ENCODE results near the gene AKAP10.
"Not testable (repeated sequence)": the region's sequence is repeated elsewhere in the genome, so short reads cannot be mapped to it uniquely, and the experiment has no call there.

The AKAP10 gene

DNA sequence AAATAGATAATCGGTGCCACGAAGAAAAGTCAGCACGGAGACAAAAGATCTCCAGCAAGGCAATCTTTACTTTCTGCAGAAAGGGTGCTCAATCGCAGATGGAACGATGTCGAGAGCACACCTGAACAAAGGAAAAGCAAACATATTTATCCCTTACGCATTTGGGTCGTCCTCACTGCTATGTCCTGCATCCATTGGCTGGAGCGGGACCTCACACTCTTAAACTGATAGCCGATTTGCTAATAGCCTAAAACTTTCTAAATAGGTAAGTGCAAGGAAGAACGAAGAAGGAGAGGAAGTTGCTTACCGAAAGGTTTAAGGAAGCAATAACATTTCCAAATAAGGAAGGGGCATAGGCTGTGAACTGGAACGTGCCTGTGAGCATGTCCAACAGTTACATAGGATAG, 1.2 kb upstream of the AKAP10 start:
- no peak for DNase-seq (ENCODE audit: low spot score)

DNA sequence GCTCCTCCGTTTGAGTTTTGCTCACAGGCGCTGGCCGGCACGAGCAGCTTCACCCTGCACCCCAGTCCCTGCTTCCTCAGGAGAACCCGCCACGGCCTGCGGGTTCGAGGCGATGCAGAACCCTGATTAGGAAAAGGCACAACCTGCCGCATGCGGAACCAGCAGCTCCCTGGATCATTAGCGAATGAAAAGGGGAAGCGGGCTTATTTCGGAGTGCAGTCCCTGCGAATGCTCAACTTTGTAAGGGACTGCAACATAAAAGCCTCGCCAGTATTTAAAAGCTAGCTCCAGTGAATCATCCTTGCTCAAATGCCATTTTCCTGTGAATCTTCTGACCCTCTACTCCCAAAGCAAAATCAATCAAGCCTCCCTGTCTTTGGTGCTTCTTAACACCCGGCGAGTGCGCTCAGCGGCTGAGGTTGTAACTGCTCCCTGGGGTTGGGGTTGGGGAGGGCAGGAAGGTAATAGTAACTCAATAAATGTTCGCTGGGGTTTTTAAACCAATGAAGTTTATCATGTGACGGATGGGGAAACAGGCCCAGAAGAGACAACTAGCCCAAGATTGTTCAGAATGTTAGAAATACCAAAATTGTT, 678 bp upstream of the AKAP10 start:
- peak; percentile 8 for DNase-seq (ENCODE audit: low spot score)

DNA sequence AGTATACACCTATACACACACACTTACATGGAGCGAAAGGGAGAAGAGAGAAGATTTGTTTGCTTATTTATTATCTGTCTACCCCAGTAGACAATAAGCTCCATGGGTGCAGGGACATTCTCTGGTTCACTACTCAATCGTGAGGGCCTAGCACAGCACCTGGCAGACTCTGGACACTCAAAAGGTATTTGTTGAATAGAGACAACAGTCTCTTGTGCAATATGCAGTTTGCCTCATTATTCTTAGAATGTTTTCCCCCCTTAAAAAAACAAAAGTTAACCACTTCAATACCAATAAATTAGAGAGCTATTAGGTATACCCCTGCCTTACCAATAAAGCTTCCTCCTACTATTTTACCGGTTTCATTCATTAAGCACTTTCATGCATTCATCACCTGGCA, 2.0 kb downstream of the AKAP10 start:
- no peak for DNase-seq (ENCODE audit: low spot score)

DNA sequence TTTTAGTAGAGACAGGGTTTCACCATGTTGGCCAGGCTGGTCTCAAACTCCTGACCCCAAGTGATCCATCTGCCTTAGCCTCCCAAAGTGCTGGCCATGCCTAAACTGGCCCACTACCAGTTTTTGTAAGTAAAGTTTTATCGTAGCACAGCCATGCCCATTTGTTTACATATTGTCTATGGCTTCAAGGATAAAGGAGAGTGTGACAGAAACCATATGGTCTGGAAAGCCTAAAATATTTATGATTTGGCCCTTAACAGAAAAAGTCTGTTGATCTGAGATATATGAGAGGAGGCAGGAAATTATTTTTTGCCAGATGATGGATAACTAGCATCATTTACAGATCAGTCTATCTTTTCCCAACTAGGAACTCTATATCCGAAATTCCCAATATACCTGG, 4.5 kb downstream of the AKAP10 start:
- no peak for DNase-seq (ENCODE audit: low spot score)

DNA sequence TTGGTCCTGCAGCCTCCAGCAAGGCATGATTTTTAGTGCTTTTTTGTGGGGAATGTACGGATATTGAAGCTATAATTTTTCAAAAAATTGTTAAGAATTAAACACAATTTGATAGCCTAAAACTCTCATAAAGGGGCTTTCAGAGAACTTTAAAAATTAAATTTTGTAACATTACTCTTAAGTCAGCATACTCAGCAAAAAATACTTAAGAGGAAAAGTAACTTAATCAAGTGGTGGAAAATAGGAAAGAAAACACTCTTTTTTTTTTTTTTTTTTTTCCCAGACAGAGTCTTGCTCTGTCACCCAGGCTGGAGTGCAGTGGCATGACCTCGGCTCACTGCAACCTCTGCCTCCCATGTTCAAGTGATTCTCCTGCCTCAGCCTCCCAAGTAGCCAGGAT, 14.7 kb downstream of the AKAP10 start:
- DNase-seq (ENCODE audit: low spot score), result not testable (repeated sequence)

DNA sequence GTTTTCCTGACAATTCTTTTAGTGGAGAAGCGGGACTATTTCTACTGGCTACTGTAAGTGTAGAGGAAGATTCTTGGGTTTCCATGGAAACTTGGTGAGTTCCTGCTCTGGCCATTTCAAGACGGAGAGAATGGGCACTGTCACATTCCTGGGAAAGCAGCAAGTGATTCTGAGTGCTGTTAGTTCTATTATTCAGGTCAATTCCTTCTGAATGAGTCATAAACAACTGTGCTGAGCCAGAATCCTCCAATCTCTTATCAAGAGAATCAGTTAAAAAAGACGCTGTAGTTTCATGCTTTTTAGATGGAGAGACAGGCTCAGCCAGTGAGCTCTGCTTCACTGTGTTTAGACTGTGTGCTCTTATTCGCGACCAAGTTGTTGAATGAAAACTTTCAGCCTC, 19.6 kb downstream of the AKAP10 start:
- DNase-seq (ENCODE audit: low spot score), result no peak

DNA sequence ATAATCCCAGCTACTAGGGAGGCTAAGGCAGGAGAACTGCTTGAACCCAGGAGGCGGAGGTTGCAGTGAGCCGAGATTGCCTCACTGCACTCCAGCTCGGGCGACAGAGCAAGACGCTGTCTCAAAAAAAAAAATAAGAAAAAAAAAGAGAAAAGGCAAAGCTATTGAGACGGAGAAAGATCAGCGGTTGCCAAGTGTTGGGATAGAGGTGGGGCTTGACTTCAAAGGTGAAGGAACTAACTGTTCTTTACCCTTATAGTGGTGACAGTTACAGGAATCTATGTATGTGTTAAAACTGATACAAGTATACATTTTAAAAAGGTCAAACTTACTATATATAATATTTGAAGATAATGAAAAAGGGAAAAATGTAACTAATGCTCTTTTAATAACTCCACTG, 22.5 kb downstream of the AKAP10 start:
- no peak for DNase-seq (ENCODE audit: low spot score)

DNA sequence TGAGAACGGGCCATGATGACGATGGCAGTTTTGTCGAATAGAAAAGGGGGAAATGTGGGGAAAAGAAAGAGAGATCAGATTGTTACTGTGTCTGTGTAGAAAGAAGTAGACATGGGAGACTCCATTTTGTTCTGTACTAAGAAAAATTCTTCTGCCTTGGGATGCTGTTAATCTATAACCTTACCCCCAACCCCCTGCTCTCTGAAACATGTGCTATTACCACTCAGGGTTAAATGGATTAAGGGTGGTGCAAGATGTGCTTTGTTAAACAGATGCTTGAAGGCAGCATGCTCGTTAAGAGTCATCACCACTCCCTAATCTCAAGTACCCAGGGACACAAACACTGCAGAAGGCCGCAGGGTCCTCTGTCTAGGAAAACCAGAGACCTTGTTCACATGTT, 26.2 kb downstream of the AKAP10 start:
- not testable (repeated sequence) for DNase-seq (ENCODE audit: low spot score)

DNA sequence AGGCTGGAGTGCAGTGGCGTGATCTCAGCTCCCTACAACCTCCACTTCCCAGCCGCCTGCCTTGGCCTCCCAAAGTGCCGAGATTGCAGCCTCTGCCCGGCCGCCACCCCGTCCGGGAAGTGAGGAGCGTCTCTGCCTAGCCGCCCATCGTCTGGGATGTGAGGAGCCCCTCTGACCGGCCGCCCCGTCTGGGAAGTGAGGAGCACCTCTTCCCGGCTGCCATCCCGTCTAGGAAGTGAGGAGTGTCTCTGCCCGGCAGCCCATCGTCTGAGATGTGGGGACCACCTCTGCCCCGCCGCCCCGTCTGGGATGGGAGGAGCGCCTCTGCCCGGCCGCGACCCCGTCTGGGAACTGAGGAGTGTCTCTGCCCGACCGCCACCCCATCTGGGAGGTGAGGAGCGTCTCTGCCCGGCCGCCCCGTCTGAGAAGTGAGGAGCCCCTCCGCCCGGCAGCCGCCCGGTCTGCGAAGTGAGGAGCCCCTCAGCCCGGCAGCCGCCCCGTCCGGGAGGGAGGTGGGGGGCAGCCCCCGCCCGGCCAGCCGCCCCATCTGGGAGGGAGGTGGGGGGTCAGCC, 26.9 kb downstream of the AKAP10 start:
- DNase-seq (ENCODE audit: low spot score), result not testable (repeated sequence)

DNA sequence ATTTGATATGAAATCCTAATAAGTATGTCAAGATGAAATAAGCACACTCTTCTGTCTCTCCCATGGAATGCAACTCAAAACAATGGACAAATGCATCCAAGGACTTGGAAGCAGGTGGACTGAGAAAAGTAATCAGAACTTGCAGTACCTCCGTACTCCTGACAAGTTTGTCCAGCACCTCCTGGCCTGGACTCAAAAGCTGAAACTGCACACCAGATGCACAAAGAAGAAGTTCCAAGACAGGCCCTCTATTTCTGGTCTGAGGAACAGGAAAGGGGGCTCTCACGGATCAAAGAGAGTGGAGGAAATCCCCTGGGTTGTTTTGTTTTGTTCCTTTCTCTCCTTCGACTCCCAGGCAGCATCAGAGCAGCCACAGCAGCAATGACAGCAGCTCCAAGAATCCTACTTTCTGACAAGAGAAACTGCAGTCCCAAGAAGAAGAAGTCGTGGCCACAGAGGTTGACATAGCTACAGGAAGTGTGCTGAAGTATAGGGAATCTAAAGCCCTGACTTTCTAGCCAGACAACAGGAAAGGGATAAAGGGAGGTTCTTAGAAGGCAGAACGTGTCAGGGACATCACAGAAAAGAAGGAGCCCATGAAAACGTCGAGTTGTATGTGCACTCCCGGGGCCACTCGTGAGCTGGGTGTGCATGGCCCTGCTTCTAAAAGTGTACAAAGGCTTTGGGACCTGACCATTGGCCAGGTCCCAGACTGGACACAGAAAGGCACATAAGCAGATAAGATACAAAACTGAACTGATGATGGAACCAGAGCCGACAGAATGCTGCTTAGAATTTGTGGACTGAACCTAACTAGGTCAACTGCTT, 29.3 kb downstream of the AKAP10 start:
- no peak for DNase-seq (ENCODE audit: low spot score)

DNA sequence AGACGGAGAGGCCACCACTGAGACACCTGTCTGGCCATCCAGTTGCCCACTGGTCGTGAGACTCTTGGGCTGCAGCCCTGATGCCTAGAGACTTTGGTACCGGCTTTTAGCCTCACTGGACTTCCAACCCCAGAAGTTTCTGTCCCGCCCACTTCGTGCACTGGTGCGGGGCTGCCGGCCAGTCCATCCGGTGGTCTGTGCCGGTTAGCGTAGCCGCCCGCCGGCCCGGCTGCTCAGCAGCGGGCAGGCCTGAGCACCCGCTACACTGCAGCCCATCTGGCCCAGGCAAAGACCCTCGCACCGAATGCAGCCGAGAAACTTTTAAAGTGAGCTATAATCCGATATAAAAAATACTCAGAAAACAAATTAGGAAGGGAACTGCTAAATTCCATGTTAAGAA, 30.7 kb downstream of the AKAP10 start:
- no peak for DNase-seq (ENCODE audit: low spot score)

DNA sequence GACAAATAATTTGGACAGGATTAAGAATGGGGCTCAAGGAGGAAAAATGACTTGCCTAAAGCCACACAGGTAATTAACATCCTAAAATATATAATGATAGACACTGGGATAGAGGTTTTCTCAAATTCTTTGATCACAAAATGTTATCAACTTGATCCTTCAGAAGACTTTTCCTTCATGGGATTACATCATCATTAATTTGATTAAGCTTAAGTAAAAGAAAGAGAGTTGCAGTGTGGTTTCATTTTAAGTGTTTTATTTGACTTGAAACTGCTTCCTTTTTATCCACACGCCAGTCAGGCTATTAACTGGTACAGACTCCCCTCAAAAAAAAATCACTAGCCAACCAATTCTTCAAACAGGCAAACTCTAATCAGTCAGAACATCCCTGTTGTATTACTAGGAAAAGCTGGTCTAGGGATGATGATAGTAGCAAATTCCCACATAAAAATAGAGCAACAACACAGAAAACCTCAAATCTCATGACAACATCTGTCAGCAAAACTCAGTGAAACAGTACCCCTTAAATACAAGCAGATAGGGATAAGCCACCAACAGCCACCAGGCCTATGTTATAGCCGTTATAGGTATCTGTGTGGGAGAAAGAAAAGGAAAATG, 32.5 kb downstream of the AKAP10 start:
- DNase-seq (ENCODE audit: low spot score), result no peak

DNA sequence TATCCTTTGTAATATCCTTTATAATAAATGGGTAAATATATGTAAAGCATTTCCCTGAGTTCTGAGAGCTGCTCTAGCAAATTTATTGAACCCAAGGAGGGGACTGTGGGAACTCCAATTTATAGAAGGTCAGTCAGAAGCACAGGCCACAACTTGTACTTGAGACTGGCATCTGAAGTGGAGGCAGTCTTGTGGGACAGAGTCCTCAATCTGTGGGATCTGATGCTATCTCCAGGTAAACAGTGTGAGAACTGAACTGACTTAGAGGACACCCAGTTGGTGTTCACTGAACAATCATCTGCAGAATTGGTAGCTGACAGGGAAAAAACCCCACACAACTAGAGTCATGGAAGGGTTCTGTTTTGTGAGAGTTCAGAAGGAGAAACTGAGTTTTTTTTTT, 34.0 kb downstream of the AKAP10 start:
- no peak for DNase-seq (ENCODE audit: low spot score)

DNA sequence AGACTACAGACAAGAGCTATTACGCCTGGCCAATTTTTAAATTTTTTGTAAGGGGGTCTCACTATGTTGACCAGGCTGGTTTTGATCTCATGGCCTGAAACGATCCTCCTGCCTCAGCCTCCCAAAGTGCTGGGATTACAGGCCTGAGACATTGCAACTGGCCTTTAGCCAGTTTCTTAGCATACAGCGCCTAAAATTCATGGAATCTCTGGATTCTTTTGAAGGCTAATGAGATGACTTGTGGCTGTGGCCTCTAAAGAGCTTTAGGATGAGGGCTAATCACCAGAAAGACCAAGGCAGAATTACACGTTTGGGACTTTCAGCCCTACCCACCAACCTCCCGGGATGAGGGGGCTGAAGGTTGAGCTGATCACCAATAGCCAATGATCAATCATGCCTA, 34.6 kb downstream of the AKAP10 start:
- no peak for DNase-seq (ENCODE audit: low spot score)

DNA sequence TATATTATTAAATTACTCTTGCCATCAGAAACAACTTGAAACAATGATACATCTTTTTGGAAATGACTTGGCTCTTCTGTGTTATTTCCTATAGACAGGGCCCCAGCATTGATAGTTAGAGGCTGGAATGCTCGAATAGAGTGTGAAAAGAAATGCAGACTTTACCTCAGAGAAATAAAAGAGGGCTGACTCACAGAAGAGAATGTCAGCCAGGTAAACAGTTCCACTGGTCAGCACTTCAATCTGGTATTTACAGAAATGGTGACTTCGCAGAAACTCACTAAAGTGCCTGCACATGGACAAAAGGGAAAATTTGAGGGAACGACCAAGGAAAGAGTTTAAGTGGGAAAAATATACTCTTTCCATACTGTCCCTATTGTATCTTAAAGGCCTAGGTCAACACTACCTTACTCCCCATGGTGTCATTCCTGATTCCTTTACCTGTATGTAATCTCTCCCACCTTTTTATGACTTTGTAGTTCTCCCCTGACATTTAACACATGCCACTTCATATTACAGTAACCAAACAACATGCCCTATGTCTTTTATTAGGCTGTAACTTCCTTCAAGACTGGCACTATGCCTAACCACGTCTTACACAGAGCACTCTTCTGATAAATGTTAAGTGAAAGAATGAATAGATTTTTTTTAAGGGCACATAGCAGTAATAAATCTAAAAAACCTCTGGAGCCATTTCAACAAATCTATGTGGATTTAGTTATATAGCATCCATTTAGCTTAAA, 36.7 kb downstream of the AKAP10 start:
- DNase-seq (ENCODE audit: low spot score), result no peak

DNA sequence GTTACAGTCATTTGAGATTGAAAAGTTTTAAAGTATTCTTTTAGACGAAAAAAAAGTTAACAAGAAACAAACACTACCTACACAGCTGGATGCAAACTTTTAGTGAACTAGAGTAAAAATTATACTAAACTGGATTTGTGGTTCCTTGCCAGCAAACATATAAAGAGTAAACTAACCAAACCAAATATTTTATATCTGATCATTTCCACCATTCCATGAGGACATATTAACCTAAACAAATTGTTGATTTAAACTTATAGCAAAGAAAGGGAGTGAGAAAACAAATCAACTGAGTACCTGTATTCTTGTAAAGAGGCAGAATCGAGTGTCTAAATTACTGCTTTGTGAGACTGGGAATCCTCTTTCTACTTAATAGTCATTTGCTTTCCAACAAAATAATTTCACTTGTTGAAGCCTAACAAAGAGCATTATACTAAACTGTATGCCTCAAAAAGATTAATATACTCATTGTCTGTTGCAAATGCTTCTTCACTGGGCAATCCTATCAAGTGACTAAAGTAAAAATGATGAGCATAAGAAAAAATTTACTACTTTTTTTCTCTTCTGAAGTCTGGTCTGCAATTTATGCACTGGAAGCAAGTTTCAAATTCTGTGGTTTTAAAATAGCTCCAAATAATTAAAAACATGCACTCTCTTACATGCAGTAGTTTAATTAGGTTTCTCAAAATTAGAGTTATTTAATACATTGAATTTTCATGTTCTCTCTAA, 37.5 kb downstream of the AKAP10 start:
- no peak for DNase-seq (ENCODE audit: low spot score)

DNA sequence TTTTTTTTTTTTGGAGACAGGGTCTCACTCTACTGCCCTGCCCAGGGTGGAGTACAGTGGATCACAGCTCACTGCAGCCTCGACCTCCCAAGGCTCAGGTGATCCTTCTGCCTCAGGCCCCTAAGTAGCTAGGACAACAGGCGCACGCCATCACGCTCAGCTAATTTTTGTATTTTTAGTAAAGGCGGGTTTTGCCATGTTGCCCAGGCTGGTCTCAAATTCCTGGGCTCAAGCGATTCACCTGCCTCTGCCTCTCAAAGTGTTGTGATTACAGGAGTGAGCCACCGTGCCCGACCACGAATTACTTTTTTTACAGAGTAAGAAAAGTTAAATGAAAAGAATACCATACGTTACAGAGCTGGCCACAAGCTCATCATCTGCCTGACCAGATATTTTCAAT, 38.9 kb downstream of the AKAP10 start:
- no peak for DNase-seq (ENCODE audit: low spot score)

DNA sequence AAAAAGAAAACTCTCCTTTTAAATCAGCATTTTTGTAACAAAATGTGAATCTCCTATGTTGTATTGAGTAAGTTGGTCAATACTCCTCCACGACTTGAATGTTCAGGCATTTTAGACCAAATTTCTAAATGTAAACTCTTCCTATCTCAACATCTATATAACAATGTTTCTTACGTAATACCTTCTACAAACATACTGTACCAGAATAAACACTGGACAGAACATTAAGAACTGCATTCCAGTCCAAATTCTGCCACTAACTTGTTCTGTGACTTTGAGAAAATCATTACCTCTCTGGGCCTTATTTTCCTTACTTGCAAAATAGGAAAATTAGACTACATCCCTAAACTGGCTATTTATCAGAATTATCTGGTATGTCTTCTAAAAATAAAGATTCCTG, 40.1 kb downstream of the AKAP10 start:
- DNase-seq (ENCODE audit: low spot score), result no peak

DNA sequence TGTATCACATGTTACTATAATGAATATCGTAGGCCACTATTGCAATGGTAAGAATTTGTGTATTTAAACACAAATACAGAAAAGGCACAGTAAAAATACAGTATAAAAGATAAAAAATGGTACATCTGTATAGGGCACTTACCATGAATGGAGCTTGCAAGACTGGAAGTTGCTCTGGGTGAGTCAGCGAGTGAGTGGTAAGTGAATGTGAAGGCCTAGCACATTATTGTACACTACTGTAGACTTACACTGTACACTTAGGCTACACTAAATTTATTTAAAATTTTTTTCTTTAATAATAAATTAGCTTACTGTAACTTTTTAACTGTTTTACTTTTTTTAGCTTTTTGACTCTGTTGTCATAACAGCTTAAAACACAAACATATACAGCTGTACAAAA, 42.5 kb downstream of the AKAP10 start:
- no peak for DNase-seq (ENCODE audit: low spot score)

DNA sequence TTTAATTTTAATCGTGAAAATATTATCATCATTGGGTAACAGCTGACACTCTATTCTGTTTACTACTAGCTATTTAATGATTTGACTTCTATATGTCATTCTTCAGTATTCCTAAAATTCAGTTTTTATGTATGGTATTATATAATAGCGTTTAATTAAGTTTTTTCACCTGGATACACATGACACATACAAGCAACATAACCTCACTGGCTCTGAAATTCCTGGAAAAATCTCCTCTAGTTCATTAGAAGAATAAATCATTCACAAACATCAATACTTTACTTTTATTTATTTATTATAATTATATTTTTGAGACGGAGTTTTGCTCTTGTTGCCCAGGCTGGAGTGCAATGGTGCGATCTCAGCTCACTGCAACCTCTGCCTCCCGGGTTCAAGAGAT, 44.0 kb downstream of the AKAP10 start:
- no peak for DNase-seq (ENCODE audit: low spot score)

DNA sequence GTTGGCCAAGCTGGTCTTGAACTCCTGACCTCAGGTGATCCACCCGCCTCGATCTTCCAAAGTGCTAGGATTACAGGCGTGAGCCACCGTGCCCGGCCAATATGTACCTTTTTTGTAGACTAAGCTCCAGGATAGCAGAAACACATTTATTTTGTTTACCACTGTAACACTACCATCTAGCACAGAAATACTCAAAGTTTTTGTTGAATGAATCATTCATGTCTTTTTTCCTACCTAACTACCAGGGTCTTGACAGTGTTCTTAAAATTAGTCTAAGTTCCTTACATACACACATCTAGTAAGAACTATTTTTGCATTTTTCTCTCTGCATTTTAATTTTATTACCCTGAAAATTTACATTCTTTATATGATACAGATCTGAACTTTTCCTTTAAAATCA, 44.4 kb downstream of the AKAP10 start:
- no peak for DNase-seq (ENCODE audit: low spot score)

DNA sequence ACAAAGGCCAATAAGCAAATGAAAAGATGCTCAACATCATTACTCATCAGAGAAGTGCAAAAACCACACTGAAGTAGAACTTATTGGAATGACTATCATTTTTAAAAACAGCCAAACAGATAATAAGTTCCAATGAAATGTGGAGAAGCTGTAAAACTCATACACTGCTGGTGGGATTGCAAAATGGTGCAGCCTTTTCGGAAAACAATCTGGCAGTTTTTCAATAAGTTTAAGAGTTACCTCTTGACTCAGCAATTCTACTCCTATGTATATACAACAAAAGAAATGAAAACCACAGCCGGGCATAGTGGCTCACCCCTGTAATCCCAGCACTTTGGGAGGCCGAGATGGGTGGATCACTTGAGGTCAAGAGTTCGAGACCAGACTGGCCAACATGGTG, 49.3 kb downstream of the AKAP10 start:
- no peak for DNase-seq (ENCODE audit: low spot score)
